ENCODE measurements around the gene HS6ST3. TPM values are rescaled to one million over a fixed set of nuclear protein-coding genes. Genes with fewer than 3 reads are reported as not detected.

Gene HS6ST3
- total RNA-seq, 1 donor from 2014 or later = 25.3 TPM

- DNase-seq (ENCODE audit: low spot score in 2 of 2) = no peak
- no peak for FAIRE-seq
These were observed 719.6 kb downstream of the HS6ST3 start for GRCh38 chr13:96809366-96810096.

DNA sequence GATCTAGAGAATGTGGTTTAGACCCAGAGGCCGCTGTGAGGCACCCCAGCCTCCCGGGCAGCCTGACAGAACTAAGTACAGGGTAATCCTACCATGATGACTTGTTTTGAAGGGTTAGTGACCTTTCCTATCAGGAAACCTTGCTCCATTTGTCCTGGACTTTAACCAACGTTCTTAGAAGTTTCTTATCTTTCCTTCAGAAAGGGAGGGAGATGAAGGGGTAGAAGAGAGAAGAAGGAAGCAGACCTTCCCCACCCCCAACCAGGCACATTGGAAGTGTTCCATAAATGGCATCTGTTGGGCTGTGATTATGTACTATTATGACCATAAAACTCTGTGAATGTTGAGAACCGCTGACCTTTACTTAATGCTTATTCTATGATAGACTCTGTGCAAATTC is 720.2 kb downstream of the HS6ST3 start:
- no peak for DNase-seq (ENCODE audit: low spot score in 2 of 2)
- no peak for FAIRE-seq

DNA sequence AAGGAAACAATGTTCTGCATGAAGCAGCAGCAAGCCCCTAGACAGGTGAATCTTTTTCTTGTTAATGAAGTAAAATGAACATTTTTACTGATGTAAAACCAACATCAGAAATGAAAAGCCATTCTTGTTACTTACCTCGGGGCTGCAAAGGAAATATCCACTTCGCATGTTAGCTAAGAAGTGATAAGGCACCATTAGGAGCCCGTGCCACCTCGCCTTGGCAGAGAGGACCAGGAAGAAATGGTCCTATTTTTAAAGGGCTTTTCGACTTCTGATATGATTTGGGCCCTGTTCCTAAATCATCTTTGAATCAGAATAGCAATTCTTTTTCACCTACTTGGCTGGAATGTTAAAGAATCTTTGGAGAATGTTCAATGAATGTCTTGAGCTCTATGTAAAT is 721.1 kb downstream of the HS6ST3 start:
- FAIRE-seq (no peak), DNase-seq (ENCODE audit: low spot score in 2 of 2) (no peak)

- no peak for FAIRE-seq
These were observed 726.4 kb downstream of the HS6ST3 start for GRCh38 chr13:96816261-96816660.

GRCh38 chr13:96816874-96817273 is 727.0 kb downstream of the HS6ST3 start:
- FAIRE-seq = no peak
- DNase-seq (ENCODE audit: low spot score in 2 of 2) = no peak

More at GRCh38 chr13:96816261-96816660, 726.4 kb downstream of the HS6ST3 start:
- DNase-seq (ENCODE audit: low spot score in 2 of 2) = no peak

DNA sequence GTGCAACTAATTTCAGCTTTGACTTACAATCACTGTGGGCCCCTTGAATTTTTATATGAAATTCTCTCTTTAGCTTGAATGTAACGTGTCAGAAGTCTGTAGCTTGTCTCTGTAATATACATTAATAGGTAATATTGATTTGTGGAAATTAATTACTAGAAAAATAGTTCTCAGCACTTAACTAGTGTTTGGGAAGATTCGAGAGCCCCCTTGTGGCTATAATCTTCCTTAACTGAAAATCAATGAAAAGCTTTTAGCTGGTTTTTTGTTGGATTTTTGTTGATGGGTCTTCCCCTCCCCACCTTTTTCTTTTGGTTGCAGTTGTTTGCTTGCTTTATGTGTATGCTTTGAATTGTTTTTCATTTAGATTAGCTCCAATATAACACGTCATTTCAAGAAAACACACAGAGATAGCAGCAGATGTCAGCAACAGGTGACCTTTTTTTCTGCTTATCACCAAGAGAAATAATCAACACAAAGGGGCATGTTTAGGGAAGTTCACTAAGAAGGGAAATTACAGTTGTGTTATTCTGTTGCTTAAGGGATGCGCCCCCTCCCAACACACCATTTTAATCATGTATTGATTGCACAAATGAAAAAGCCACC is 727.5 kb downstream of the HS6ST3 start:
- FAIRE-seq (no peak), DNase-seq (ENCODE audit: low spot score in 2 of 2) (no peak)

GRCh38 chr13:96819375-96819774 is 729.5 kb downstream of the HS6ST3 start:
- DNase-seq (ENCODE audit: low spot score in 2 of 2) = no peak
- no peak for FAIRE-seq

DNA sequence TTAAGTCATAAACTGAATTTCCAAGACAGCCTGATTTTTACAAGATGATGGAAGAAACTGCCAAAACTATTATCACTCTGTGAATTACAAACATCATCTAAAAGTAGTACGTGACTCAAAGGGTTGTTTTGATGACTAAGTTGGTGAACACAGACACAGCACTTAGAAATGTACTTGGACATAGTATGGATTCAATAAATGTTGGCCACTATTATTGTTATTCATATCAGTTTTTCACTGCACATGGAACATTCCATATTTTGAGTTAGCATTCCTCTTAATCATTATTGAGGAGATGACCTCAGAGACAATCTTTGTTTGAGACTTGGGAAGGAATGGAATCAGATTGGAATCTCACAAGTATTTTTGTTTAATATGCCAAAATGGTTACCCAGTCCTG is 731.5 kb downstream of the HS6ST3 start:
- FAIRE-seq = no peak
- no peak for DNase-seq (ENCODE audit: low spot score in 2 of 2)

DNA sequence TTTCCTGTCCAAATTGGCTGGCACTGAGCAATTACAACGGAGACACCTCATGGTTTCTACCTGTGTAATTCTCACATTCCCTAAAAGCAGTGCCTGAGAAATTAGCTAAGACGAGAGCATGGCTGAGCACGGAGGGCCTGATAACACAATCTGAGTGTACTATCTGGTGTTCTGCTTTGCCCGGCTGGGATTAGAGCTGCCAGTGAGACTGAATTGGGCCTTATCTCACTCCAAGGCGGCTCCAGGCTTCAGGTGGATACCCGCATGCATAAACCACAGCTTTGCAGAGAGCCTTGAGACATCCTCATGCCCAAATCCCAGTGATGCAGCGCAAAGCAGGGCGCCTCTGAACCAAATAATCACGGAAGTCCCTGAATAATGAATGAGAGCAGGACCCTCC is 732.1 kb downstream of the HS6ST3 start:
- DNase-seq (ENCODE audit: low spot score in 2 of 2) = no peak

DNA sequence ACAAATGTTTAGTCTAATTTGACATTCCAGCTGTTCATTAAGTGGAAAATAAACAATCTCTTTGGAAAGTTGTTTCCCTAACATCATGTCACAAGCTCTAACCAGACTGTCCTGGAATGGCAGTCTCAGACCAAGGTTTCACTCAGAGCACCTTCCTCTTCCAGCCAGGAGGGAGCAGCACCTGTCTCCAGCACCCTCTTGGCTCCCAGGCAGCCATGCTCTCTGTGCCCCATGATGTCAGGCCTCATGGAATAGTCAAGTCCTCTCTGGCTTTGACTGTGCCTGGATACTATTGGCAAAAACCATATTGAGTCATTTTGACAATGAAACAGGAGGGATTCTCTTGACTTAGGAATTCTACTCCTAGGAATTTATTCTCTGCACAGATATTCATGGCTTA is 733.0 kb downstream of the HS6ST3 start:
- FAIRE-seq = no peak
- no peak for DNase-seq (ENCODE audit: low spot score in 2 of 2)

More for the DNA sequence above, 732.1 kb downstream of the HS6ST3 start:
- FAIRE-seq = no peak

DNA sequence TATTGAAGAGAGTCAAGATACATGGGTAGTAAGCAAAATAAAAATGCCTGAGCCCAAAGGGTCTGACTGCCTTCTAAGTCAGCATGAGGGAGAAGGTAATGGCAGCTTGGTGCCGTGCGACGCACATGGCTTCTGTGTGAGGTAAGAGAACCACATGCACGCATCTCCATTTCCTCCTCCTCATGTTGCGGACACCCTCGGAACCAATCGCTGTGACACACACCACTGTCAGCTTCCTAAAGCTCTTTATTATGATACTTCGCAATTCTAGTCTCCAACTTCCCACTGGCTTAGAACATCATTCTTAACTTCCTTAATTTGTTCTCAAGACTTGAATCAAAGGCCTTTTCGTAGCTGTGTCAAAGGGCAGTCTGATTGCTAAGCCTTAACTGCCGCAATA is 734.2 kb downstream of the HS6ST3 start:
- DNase-seq (ENCODE audit: low spot score in 2 of 2) (no peak), FAIRE-seq (no peak)

- DNase-seq (ENCODE audit: low spot score in 2 of 2) = no peak
- FAIRE-seq = no peak
These were observed 735.7 kb downstream of the HS6ST3 start for GRCh38 chr13:96825653-96826052.

DNA sequence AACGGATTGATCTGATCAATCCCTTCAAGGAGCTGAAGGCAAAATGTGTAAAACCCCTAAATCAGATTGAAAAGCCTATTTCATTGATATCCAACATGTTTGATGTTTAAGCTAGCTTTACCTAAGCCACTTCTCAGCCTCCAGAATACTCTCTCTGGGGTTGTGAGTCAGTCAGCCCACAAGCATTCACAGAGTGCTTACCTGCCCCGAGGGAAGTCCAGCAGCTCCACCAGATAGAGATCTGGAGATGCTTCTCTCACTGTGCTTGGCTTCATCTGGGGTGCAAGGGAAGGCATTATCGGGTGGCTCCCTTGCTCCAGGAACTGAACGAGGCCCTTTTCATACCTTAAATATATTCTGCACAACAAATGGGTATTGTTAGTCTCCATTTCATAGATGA is 744.7 kb downstream of the HS6ST3 start:
- FAIRE-seq (no peak), DNase-seq (ENCODE audit: low spot score in 2 of 2) (no peak)

GRCh38 chr13:96835546-96835945 is 745.6 kb downstream of the HS6ST3 start:
- FAIRE-seq = no peak
- DNase-seq (ENCODE audit: low spot score in 2 of 2) = no peak

DNA sequence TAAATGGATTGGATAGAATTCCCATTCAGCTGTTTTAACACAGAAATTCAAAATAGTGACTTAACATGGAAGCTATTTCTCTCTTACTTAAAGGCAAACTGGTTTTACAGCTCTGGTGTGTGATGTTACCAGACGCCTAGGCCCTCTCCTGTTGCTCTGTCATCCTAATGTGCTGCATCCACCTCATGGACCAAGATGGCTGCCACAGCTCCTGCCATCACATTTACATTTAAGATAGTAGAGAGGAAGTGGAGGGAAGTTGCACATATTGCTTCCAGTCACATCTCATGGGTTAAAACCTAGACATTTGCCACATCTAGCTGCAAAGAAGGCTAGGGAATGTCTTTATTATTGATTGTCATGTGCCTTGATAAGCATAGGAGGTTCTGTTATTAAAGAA is 746.8 kb downstream of the HS6ST3 start:
- FAIRE-seq (no peak), DNase-seq (ENCODE audit: low spot score in 2 of 2) (no peak)

GRCh38 chr13:96837809-96838208 is 747.9 kb downstream of the HS6ST3 start:
- FAIRE-seq = no peak
- DNase-seq (ENCODE audit: low spot score in 2 of 2) = no peak

DNA sequence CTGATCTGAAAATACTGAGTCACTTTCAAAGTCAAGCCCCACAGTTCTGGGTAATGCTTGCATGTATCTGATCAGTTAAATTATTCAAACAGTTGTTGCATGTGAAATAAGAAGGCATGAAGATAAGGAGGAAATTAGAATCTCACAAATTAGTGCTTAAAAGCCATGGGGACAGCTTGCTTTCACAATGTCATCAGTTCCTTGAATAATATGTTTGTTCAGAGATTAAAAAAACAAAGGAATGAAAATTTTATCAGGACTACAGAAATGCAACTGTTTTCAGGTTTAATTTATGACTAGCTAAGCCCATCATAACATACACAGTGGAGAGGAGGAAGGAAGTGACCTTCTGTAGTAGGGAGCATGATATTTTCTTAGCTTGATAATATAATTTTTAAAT is 754.3 kb downstream of the HS6ST3 start:
- DNase-seq (ENCODE audit: low spot score in 2 of 2) (no peak), FAIRE-seq (no peak)

- no peak for DNase-seq (ENCODE audit: low spot score in 2 of 2)
- no peak for FAIRE-seq
These were observed 754.7 kb downstream of the HS6ST3 start for GRCh38 chr13:96844616-96845015.

GRCh38 chr13:96848286-96848685 is 758.4 kb downstream of the HS6ST3 start:
- FAIRE-seq = no peak

GRCh38 chr13:96849091-96849490 is 759.2 kb downstream of the HS6ST3 start:
- no peak for DNase-seq (ENCODE audit: low spot score in 2 of 2)
- FAIRE-seq = no peak

More at GRCh38 chr13:96848286-96848685, 758.4 kb downstream of the HS6ST3 start:
- DNase-seq (ENCODE audit: low spot score in 2 of 2) = no peak

DNA sequence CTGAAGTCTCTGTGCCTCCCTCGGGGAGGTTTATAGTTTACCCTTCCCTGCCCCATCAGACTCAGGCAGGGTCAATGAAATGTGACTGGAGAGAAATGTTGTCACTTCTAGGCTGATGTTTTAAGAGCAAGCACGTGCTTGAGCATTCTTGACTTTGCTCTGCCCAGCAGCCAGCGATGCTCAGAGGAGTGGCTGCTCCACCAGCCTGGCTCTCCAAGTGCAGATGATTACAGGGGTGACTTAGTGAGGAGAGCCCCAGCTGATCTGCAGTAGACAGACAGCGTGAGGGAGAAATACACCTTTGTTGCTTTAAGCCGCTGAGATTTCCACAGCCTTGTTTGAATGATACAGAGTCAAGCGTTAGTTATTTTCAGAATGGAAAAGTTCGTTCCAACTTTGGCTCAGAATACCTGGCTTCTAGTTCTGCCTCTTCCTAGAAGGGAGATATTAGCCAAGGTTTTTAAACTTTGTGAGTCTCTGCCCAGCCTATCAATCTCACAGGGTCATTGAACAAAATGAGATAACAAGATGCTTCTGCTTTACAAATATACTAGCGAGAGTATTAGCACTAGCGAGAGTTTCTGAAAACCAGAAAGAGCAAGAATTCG is 760.7 kb downstream of the HS6ST3 start:
- no peak for FAIRE-seq
- no peak for DNase-seq (ENCODE audit: low spot score in 2 of 2)
